GOT3 (cell line): Measurements from ENCODE around the gene CHURC1.

Source experiments
- DNase-seq: peaks from one replicate; lab custom pipeline; 2025; ENCODE audit warnings: mixed read lengths; lab: John Stamatoyannopoulos, UW

CHURC1 gene

GRCh38 chr14:64956697-64957406 is 42.6 kb downstream of the CHURC1 start:
- DNase-seq = no peak

GRCh38 chr14:64958201-64958600 is 43.9 kb downstream of the CHURC1 start:
- DNase-seq = no peak

GRCh38 chr14:64958743-64959142 is 44.5 kb downstream of the CHURC1 start:
- DNase-seq = no peak

GRCh38 chr14:64960762-64961276 is 46.6 kb downstream of the CHURC1 start:
- DNase-seq = no peak

GRCh38 chr14:64963611-64964010 is 49.4 kb downstream of the CHURC1 start:
- no peak for DNase-seq

- no peak for DNase-seq
These were observed 51.2 kb downstream of the CHURC1 start for GRCh38 chr14:64965356-64966000.

- DNase-seq = no peak
These were observed 52.7 kb downstream of the CHURC1 start for GRCh38 chr14:64966976-64967375.

- no peak for DNase-seq
These were observed 53.9 kb downstream of the CHURC1 start for GRCh38 chr14:64968167-64968566.

GRCh38 chr14:64968651-64969050 is 54.4 kb downstream of the CHURC1 start:
- DNase-seq = no peak

- no peak for DNase-seq
These were observed 55.8 kb downstream of the CHURC1 start for GRCh38 chr14:64970041-64970440.

- DNase-seq = no peak
These were observed 56.7 kb downstream of the CHURC1 start for GRCh38 chr14:64970776-64971477.

- no peak for DNase-seq
These were observed 57.3 kb downstream of the CHURC1 start for GRCh38 chr14:64971491-64971942.

- DNase-seq = no peak
These were observed 57.9 kb downstream of the CHURC1 start, which contains the start of gene RAB15 for GRCh38 chr14:64971943-64972791. RAB15 (minus strand) TSS chr14:64972336; CDS start chr14:64972076, 260 bp downstream.

- no peak for DNase-seq
These were observed 58.8 kb downstream of the CHURC1 start for GRCh38 chr14:64973026-64973442.

- no peak for DNase-seq
These were observed 59.6 kb downstream of the CHURC1 start for GRCh38 chr14:64973826-64974225.

GRCh38 chr14:64974563-64974962 is 60.3 kb downstream of the CHURC1 start:
- no peak for DNase-seq

GRCh38 chr14:64979336-64980074 is 65.2 kb downstream of the CHURC1 start:
- DNase-seq = no peak

- DNase-seq = no peak
These were observed 69.4 kb downstream of the CHURC1 start for GRCh38 chr14:64983439-64984310.
